Measurements from ENCODE around the gene PCMT1. TPM values are rescaled to one million over a fixed set of nuclear protein-coding genes. Genes with fewer than 3 reads are reported as not detected.

Gene PCMT1
- total RNA-seq: 10 to 100 TPM; 31.7 to 53.6 (median 41.5) TPM
- total RNA-seq (2013): 61.7 TPM

- intact Hi-C loops (cut with micrococcal nuclease): loop anchor here (5.0 to 10.0 kb wide), 2 partner anchors 185 to 202 kb away; partner anchors contain the start of gene PPIL4
- H3K4me3 Mint-ChIP-seq: peak within 1 kb of the TSS; percentile 88
- peak; percentile 79 to 94 (median 86) for ATAC-seq
- under 1% methylated on average over 60 of the region's 60 CpGs for WGBS (ENCODE audit: insufficient coverage)
- no peaks in the 10 kb centered on the region for H3K27me3 Mint-ChIP-seq (ENCODE audit: low read depth in 2 of 2)
- no peaks in the 10 kb centered on the region for H3K36me3 ChIP-seq (ENCODE audit: control insufficient read depth, insufficient read depth, low read length)
- H3K4me3 ChIP-seq (ENCODE audit: low read length): peak within 1 kb of the TSS; percentile 88
- H3K4me1 ChIP-seq (ENCODE audit: control insufficient read depth, insufficient read depth, low read length): peaks cover 28% of the 10 kb centered on the region
- H3K9me3 Mint-ChIP-seq: no peaks in the 10 kb centered on the region
- H3K9me3 ChIP-seq (ENCODE audit: control insufficient read depth, insufficient read depth, low read length): no peaks in the 10 kb centered on the region
- H3K27ac Mint-ChIP-seq: peak within 1 kb of the TSS; percentile 85 to 90
- TF ChIP-seq CTCF (IDR thresholded peaks at IDR 0.05): no peak
- peaks cover 25 to 31% of the 10 kb centered on the region in 2 donors for H3K4me1 Mint-ChIP-seq
- peak; percentile 91 to 96 for DNase-seq
- H3K27ac ChIP-seq (ENCODE audit: low read length): peak within 1 kb of the TSS; percentile 89
- no peaks in the 10 kb centered on the region for H3K27me3 ChIP-seq (ENCODE audit: control insufficient read depth, insufficient read depth, low read length)
- no peaks in the 10 kb centered on the region for H3K36me3 Mint-ChIP-seq
Observed at GRCh38 chr6:149749594-149750135, at the start of gene PCMT1. PCMT1 (plus strand) TSS chr6:149749741; CDS start chr6:149749902, 161 bp downstream.

GRCh38 chr6:149701714-149702113 is 47.8 kb upstream of the PCMT1 start:
- ATAC-seq (no peak), DNase-seq (no peak)
- no peak overlapping the region for H3K27ac Mint-ChIP-seq
- no peak for TF ChIP-seq CTCF (IDR thresholded peaks at IDR 0.05)
- Histone ChIP-seq H3K4me1 (ENCODE audit: control insufficient read depth, insufficient read depth, low read length) (no peaks in the 10 kb centered on the region), H3K9me3 (ENCODE audit: control insufficient read depth, insufficient read depth, low read length) (no peaks in the 10 kb centered on the region), H3K36me3 (ENCODE audit: control insufficient read depth, insufficient read depth, low read length) (peaks cover 14% of the 10 kb centered on the region), H3K4me3 (ENCODE audit: low read length) (no peak overlapping the region), H3K27ac (ENCODE audit: low read length) (no peak overlapping the region), H3K27me3 (ENCODE audit: control insufficient read depth, insufficient read depth, low read length) (no peaks in the 10 kb centered on the region)
- H3K9me3 Mint-ChIP-seq: no peaks in the 10 kb centered on the region
- H3K27me3 Mint-ChIP-seq (ENCODE audit: low read depth in 2 of 2): no peaks in the 10 kb centered on the region
- intact Hi-C loops (cut with micrococcal nuclease): no loop called here
- H3K4me3 Mint-ChIP-seq: no peak overlapping the region
- 96% methylated on average over 7 of the region's 7 CpGs for WGBS (ENCODE audit: insufficient coverage)
- H3K4me1 Mint-ChIP-seq: peaks cover 33 to 36% of the 10 kb centered on the region in 2 donors
- H3K36me3 Mint-ChIP-seq: no peaks in the 10 kb centered on the region

- H3K36me3 ChIP-seq (ENCODE audit: control insufficient read depth, insufficient read depth, low read length): no peaks in the 10 kb centered on the region
- no peak for ATAC-seq
- no peaks in the 10 kb centered on the region for H3K27me3 ChIP-seq (ENCODE audit: control insufficient read depth, insufficient read depth, low read length)
- peak overlapping the region in 1 of 2 donors; percentile 50 for H3K27ac Mint-ChIP-seq
- no peaks in the 10 kb centered on the region for H3K27me3 Mint-ChIP-seq (ENCODE audit: low read depth in 2 of 2)
- 94% methylated on average over 4 of the region's 5 CpGs for WGBS (ENCODE audit: insufficient coverage)
- DNase-seq: no peak
- intact Hi-C loops (cut with micrococcal nuclease): no loop called here
- no peak overlapping the region for H3K4me3 Mint-ChIP-seq
- H3K9me3 Mint-ChIP-seq: no peaks in the 10 kb centered on the region
- H3K27ac ChIP-seq (ENCODE audit: low read length): no peak overlapping the region
- peaks cover 43 to 48% of the 10 kb centered on the region in 2 donors for H3K4me1 Mint-ChIP-seq
- no peak overlapping the region for H3K4me3 ChIP-seq (ENCODE audit: low read length)
- TF ChIP-seq CTCF (IDR thresholded peaks at IDR 0.05): no peak
- peaks cover 4% of the 10 kb centered on the region for H3K4me1 ChIP-seq (ENCODE audit: control insufficient read depth, insufficient read depth, low read length)
- no peaks in the 10 kb centered on the region for H3K36me3 Mint-ChIP-seq
- H3K9me3 ChIP-seq (ENCODE audit: control insufficient read depth, insufficient read depth, low read length): no peaks in the 10 kb centered on the region
Observed at GRCh38 chr6:149711711-149712110, 37.8 kb upstream of the PCMT1 start.

GRCh38 chr6:149714442-149714841 is 35.1 kb upstream of the PCMT1 start:
- Histone ChIP-seq H3K36me3 (ENCODE audit: control insufficient read depth, insufficient read depth, low read length) (no peaks in the 10 kb centered on the region), H3K27ac (ENCODE audit: low read length) (no peak overlapping the region), H3K4me1 (ENCODE audit: control insufficient read depth, insufficient read depth, low read length) (peaks cover 11% of the 10 kb centered on the region), H3K27me3 (ENCODE audit: control insufficient read depth, insufficient read depth, low read length) (no peaks in the 10 kb centered on the region), H3K4me3 (ENCODE audit: low read length) (no peak overlapping the region), H3K9me3 (ENCODE audit: control insufficient read depth, insufficient read depth, low read length) (no peaks in the 10 kb centered on the region)
- intact Hi-C loops (cut with micrococcal nuclease): no loop called here
- Mint-ChIP-seq H3K4me3 (no peak overlapping the region), H3K27ac (no peak overlapping the region), H3K4me1 (peaks cover 46 to 51% of the 10 kb centered on the region in 2 donors), H3K9me3 (no peaks in the 10 kb centered on the region), H3K27me3 (ENCODE audit: low read depth in 2 of 2) (no peaks in the 10 kb centered on the region), H3K36me3 (no peaks in the 10 kb centered on the region)
- ATAC-seq (no peak), DNase-seq (no peak)
- TF ChIP-seq CTCF (IDR thresholded peaks at IDR 0.05): no peak
- WGBS (ENCODE audit: insufficient coverage): no CpG with 5 or more reads among the region's 1 CpG

Data from natural killer cell (primary cell).